Ishikawa (cell line): Measurements from ENCODE around the gene ZBED5.

Experiments
- CEBPB ChIP-seq: IDR thresholded peaks from 2 replicates; pipeline ENCODE4 v1.6.1; 2012
- CREB1 ChIP-seq: IDR thresholded peaks from 2 replicates; pipeline ENCODE4 v1.6.1; 2012; ENCODE audit warnings: low read depth
- EGR1 ChIP-seq: IDR thresholded peaks from 2 replicates; pipeline ENCODE4 v1.6.1; 2012
- EP300 ChIP-seq: IDR thresholded peaks from 2 replicates; pipeline ENCODE4 v1.6.1; 2012; ENCODE audit warnings: borderline replicate concordance
- FOXM1 ChIP-seq: IDR thresholded peaks from 2 replicates; pipeline ENCODE4 v1.6.1; 2012; ENCODE audit warnings: low read depth, borderline replicate concordance
- MAX ChIP-seq: IDR thresholded peaks from 2 replicates; pipeline ENCODE4 v1.6.1; 2012
- NFIC ChIP-seq: IDR thresholded peaks from 2 replicates; pipeline ENCODE4 v1.6.1; 2012
- RAD21 ChIP-seq: IDR thresholded peaks from 2 replicates; pipeline ENCODE4 v1.6.1; 2012; ENCODE audit warnings: low read depth
- REST ChIP-seq: IDR thresholded peaks from 2 replicates; pipeline ENCODE4 v1.6.1; 2012; ENCODE audit warnings: low read depth, mild to moderate bottlenecking
- TAF1 ChIP-seq: IDR thresholded peaks from 2 replicates; pipeline ENCODE4 v1.6.1; 2012; ENCODE audit warnings: low read depth, mild to moderate bottlenecking
- TCF12 ChIP-seq: IDR thresholded peaks from 2 replicates; pipeline ENCODE4 v1.6.1; 2012; ENCODE audit warnings: low read depth
- TEAD4 ChIP-seq: IDR thresholded peaks from 2 replicates; pipeline ENCODE4 v1.6.1; 2012
- USF1 ChIP-seq: IDR thresholded peaks from 2 replicates; pipeline ENCODE4 v1.6.1; 2012
- YY1 ChIP-seq: IDR thresholded peaks from 2 replicates; pipeline ENCODE4 v1.6.1; 2012; ENCODE audit warnings: low read depth
- ZBTB7A ChIP-seq: IDR thresholded peaks from 2 replicates; pipeline ENCODE4 v1.6.1; 2012; ENCODE audit warnings: low read depth

The ZBED5 gene

GRCh38 chr11:10806206-10806605 lies 51.6 kb downstream of the ZBED5 start:
- TF ChIP-seq NFIC (no peak), FOXM1 (no peak), TCF12 (no peak), CEBPB (no peak), CREB1 (no peak), ZBTB7A (no peak), EP300 (no peak), EGR1 (no peak), YY1 (no peak)

GRCh38 chr11:10805741-10806140 lies 52.1 kb downstream of the ZBED5 start:
- TF ChIP-seq NFIC (no peak), TAF1 (no peak), USF1 (no peak), ZBTB7A (no peak), EGR1 (no peak), EP300 (no peak), TCF12 (no peak), CEBPB (no peak), MAX (no peak), REST (no peak), YY1 (no peak), CREB1 (no peak), TEAD4 (no peak), RAD21 (no peak), FOXM1 (no peak)

GRCh38 chr11:10803676-10804075 lies 54.2 kb downstream of the ZBED5 start:
- TF ChIP-seq TEAD4 (no peak), USF1 (no peak), CREB1 (no peak), TCF12 (no peak), ZBTB7A (no peak), EP300 (no peak), YY1 (no peak), RAD21 (no peak), CEBPB (no peak), EGR1 (no peak), FOXM1 (no peak)
